GM12878 (cell line): ENCODE data around the gene JCHAIN. TPM values are rescaled to one million over a fixed set of nuclear protein-coding genes. Genes with fewer than 3 reads are reported as not detected.

Source experiments
- BACH1 ChIP-seq: fragments of 450-650 bp; IDR thresholded peaks from 2 replicates; pipeline ENCODE4 v1.6.1; 2017; ENCODE audit warnings: mild to moderate bottlenecking, borderline replicate concordance
- CREM ChIP-seq: IDR thresholded peaks from 2 replicates; pipeline ENCODE4 v1.6.1; 2014; ENCODE audit warnings: antibody characterized with exemption, low read depth
- IKZF2 ChIP-seq, 2 experiments: fragments of 450-650 bp; IDR thresholded peaks; 2 replicates each; pipeline ENCODE4 v1.6.1; 2017; ENCODE audit warnings: mild to moderate bottlenecking in 2 of 2, moderate library complexity in 2 of 2
- KAT2A ChIP-seq: conservative IDR thresholded peaks from 2 replicates; pipeline ENCODE4 v1.6.1; 2011; ENCODE audit warnings: low read depth, low read length; ENCODE audit not compliant: control insufficient read depth
- MTA3 ChIP-seq: IDR thresholded peaks from 2 replicates; pipeline ENCODE4 v1.6.1; 2012; ENCODE audit warnings: low read length, inconsistent platforms, borderline replicate concordance
- NFIC ChIP-seq: IDR thresholded peaks from 2 replicates; pipeline ENCODE4 v1.6.1; 2012; ENCODE audit warnings: low read depth, mild to moderate bottlenecking, inconsistent platforms, low read length, moderate library complexity
- PML ChIP-seq: IDR thresholded peaks from 2 replicates; pipeline ENCODE4 v1.6.1; 2012; ENCODE audit warnings: low read length, inconsistent platforms
- POLR2AphosphoS2 ChIP-seq: IDR thresholded peaks from 2 replicates; pipeline ENCODE4 v1.6.1; 2011; ENCODE audit warnings: low read depth, mild to moderate bottlenecking, low read length, improper control_type of control experiment, moderate library complexity
- RAD21 ChIP-seq: IDR thresholded peaks from 2 replicates; pipeline ENCODE4 v1.6.1; 2011; ENCODE audit warnings: mild to moderate bottlenecking, low read depth, low read length, moderate library complexity; ENCODE audit not compliant: insufficient read depth
- SREBF1 ChIP-seq: IDR thresholded peaks from 2 replicates; pipeline ENCODE4 v1.6.1; 2012; ENCODE audit warnings: mild to moderate bottlenecking, low read length
- ZNF274 ChIP-seq: IDR thresholded peaks from one replicate; pipeline ENCODE4 v1.8.0; 2011; ENCODE audit not compliant: insufficient read length, insufficient read depth
- ZSCAN29 ChIP-seq: fragments of 450-650 bp; IDR thresholded peaks from 2 replicates; pipeline ENCODE4 v1.6.1; 2017; ENCODE audit warnings: mild to moderate bottlenecking, moderate library complexity
- polyA plus RNA-seq, 11 experiments: library from polyadenylated mRNA; depleted of rRNA in 4 of 11; unstranded in 6 of 11; stranded (reverse) in 5 of 11; fragments of >200 nt; fragmentation: Nextera tagmentation in 4 of 11; fragmentation: Illumina TruSeq in 1 of 11; extraction: Ambion mirVana in 4 of 11; extraction: Trizol in 1 of 11; gene quantifications; 1 replicate in 1 of 11; 2 replicates in 10 of 11; pipeline versions ENCODE4 v1.2.1 to v1.2.3, GENCODE V29; 2011 to 2016; ENCODE audit warnings: inconsistent platforms in 2 of 11, missing spikeins in 2 of 11, low read depth in 1 of 11
- total RNA-seq, 4 experiments: library from RNA; depleted of rRNA in 3 of 4; stranded (reverse); fragments of >200 nt in 3 of 4; fragmentation: Illumina TruSeq in 1 of 4; extraction: Trizol in 1 of 4; gene quantifications; 2 replicates each; pipeline versions ENCODE4 v1.2.1 to v1.2.3, GENCODE V29; 2013 to 2021
- TF ChIP-seq, protein P1 (sequence below): fragments of 450-650 bp; IDR thresholded peaks from 2 replicates; pipeline ENCODE4 v1.6.1; 2017; ENCODE audit warnings: mild to moderate bottlenecking, moderate library complexity
- TF ChIP-seq, protein P2 (sequence below): fragments of 450-650 bp; formaldehyde crosslinking; IDR thresholded peaks from 2 replicates; pipeline ENCODE4 v1.4.0; 2022; ENCODE audit warnings: mild to moderate bottlenecking, moderate library complexity
- TF ChIP-seq, protein P3 (sequence below): fragments of 450-650 bp; IDR thresholded peaks from 2 replicates; pipeline ENCODE4 v1.6.1; 2017; ENCODE audit warnings: borderline replicate concordance
- TF ChIP-seq, protein P4 (sequence below): IDR thresholded peaks from 2 replicates; pipeline ENCODE4 v1.6.1; 2012; ENCODE audit warnings: low read length, inconsistent platforms
- TF ChIP-seq, protein P5 (sequence below): fragments of 450-650 bp; IDR thresholded peaks from 2 replicates; pipeline ENCODE4 v1.6.1; 2017; ENCODE audit warnings: low read depth, mild to moderate bottlenecking, moderate library complexity

The JCHAIN gene
- total and polyA plus RNA-seq, 10 of the 15 experiments (the other 5 are each of a cell fraction or from before 2014, with no cell fraction given), result 188 to 1,045 (median 486) TPM

DNA sequence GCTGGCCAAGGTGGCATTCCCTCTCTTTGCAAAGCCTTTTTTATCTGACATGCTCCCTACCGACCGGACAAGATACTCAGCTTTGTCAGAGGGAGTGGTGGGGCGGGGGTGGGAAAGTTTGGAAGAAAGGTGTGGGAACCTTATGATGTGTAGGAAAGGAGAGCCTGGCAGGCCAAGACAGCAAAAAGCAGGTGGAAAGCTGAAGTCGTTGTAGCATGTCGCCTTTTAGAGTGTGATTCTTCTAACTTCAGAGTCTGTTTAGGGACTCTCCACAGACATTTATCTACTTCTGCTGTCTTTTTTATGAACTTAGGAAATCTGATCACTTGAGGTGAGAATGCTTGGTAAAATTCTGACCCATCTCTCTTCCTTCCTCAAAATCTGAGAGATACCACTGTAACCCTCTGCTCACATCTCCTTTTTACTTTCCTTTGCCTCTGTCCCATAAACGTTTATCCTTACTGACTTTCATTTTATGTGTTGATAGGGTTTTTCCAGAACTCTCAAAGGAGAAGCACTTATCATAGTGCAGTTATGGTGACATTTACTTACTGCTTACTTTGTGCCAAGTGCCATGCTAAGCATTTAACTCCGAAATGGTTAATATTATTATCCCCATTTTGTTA lies 47.3 kb upstream of the JCHAIN start (continued):
- TF ChIP-seq, protein P1, sequence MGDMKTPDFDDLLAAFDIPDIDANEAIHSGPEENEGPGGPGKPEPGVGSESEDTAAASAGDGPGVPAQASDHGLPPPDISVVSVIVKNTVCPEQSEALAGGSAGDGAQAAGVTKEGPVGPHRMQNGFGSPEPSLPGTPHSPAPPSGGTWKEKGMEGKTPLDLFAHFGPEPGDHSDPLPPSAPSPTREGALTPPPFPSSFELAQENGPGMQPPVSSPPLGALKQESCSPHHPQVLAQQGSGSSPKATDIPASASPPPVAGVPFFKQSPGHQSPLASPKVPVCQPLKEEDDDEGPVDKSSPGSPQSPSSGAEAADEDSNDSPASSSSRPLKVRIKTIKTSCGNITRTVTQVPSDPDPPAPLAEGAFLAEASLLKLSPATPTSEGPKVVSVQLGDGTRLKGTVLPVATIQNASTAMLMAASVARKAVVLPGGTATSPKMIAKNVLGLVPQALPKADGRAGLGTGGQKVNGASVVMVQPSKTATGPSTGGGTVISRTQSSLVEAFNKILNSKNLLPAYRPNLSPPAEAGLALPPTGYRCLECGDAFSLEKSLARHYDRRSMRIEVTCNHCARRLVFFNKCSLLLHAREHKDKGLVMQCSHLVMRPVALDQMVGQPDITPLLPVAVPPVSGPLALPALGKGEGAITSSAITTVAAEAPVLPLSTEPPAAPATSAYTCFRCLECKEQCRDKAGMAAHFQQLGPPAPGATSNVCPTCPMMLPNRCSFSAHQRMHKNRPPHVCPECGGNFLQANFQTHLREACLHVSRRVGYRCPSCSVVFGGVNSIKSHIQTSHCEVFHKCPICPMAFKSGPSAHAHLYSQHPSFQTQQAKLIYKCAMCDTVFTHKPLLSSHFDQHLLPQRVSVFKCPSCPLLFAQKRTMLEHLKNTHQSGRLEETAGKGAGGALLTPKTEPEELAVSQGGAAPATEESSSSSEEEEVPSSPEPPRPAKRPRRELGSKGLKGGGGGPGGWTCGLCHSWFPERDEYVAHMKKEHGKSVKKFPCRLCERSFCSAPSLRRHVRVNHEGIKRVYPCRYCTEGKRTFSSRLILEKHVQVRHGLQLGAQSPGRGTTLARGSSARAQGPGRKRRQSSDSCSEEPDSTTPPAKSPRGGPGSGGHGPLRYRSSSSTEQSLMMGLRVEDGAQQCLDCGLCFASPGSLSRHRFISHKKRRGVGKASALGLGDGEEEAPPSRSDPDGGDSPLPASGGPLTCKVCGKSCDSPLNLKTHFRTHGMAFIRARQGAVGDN, result no peak
- TF ChIP-seq POLR2AphosphoS2, result no peak
- TF ChIP-seq, protein P2, sequence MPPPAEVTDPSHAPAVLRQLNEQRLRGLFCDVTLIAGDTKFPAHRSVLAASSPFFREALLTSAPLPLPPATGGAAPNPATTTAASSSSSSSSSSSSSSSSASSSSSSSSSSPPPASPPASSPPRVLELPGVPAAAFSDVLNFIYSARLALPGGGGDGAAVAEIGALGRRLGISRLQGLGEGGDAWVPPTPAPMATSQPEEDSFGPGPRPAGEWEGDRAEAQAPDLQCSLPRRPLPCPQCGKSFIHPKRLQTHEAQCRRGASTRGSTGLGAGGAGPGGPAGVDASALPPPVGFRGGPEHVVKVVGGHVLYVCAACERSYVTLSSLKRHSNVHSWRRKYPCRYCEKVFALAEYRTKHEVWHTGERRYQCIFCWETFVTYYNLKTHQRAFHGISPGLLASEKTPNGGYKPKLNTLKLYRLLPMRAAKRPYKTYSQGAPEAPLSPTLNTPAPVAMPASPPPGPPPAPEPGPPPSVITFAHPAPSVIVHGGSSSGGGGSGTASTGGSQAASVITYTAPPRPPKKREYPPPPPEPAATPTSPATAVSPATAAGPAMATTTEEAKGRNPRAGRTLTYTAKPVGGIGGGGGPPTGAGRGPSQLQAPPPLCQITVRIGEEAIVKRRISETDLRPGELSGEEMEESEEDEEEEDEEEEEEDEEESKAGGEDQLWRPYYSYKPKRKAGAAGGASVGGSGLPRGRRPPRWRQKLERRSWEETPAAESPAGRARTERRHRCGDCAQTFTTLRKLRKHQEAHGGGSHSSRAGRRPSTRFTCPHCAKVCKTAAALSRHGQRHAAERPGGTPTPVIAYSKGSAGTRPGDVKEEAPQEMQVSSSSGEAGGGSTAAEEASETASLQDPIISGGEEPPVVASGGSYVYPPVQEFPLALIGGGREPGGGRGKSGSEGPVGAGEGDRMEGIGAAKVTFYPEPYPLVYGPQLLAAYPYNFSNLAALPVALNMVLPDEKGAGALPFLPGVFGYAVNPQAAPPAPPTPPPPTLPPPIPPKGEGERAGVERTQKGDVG (CRISPR knock-in tag), result no peak
- TF ChIP-seq SREBF1, result no peak
- TF ChIP-seq, protein P3, sequence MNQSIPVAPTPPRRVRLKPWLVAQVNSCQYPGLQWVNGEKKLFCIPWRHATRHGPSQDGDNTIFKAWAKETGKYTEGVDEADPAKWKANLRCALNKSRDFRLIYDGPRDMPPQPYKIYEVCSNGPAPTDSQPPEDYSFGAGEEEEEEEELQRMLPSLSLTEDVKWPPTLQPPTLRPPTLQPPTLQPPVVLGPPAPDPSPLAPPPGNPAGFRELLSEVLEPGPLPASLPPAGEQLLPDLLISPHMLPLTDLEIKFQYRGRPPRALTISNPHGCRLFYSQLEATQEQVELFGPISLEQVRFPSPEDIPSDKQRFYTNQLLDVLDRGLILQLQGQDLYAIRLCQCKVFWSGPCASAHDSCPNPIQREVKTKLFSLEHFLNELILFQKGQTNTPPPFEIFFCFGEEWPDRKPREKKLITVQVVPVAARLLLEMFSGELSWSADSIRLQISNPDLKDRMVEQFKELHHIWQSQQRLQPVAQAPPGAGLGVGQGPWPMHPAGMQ, result no peak
- TF ChIP-seq CREM, result peak; percentile 27; the same call in 1 of the 2 replicates
- TF ChIP-seq, protein P4, sequence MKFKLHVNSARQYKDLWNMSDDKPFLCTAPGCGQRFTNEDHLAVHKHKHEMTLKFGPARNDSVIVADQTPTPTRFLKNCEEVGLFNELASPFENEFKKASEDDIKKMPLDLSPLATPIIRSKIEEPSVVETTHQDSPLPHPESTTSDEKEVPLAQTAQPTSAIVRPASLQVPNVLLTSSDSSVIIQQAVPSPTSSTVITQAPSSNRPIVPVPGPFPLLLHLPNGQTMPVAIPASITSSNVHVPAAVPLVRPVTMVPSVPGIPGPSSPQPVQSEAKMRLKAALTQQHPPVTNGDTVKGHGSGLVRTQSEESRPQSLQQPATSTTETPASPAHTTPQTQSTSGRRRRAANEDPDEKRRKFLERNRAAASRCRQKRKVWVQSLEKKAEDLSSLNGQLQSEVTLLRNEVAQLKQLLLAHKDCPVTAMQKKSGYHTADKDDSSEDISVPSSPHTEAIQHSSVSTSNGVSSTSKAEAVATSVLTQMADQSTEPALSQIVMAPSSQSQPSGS, result peak; percentile 50; the same call in 1 of the 2 replicates
- no peak for TF ChIP-seq ZSCAN29
- TF ChIP-seq KAT2A, result no peak
- TF ChIP-seq, protein P5, sequence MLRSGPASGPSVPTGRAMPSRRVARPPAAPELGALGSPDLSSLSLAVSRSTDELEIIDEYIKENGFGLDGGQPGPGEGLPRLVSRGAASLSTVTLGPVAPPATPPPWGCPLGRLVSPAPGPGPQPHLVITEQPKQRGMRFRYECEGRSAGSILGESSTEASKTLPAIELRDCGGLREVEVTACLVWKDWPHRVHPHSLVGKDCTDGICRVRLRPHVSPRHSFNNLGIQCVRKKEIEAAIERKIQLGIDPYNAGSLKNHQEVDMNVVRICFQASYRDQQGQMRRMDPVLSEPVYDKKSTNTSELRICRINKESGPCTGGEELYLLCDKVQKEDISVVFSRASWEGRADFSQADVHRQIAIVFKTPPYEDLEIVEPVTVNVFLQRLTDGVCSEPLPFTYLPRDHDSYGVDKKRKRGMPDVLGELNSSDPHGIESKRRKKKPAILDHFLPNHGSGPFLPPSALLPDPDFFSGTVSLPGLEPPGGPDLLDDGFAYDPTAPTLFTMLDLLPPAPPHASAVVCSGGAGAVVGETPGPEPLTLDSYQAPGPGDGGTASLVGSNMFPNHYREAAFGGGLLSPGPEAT, result peak; percentile 71; the same call in 1 of the 2 replicates
- TF ChIP-seq BACH1, result no peak
- TF ChIP-seq NFIC, result peak; percentile 70
- TF ChIP-seq RAD21, result no peak
- 0 out of 2 replicates have a peak, but pooled peaks have one; percentile 49 for TF ChIP-seq MTA3
- no peak for TF ChIP-seq ZNF274
- peak in 1 of 2 experiments; percentile 56; a peak in 2 of 4 replicates for TF ChIP-seq IKZF2 (IDR thresholded peaks at IDR 0.05)
- TF ChIP-seq PML, result no peak
